GM18508 (cell line): ENCODE measurements around the gene SHROOM4.

Source experiments
- ATAC-seq: cut with Tn5 transposase; IDR thresholded peaks from one replicate; pipeline ENCODE4 v1.9.1; 2021; ENCODE audit warnings: moderate number of reproducible peaks; ENCODE audit not compliant: insufficient read depth, unreplicated experiment

SHROOM4 gene

GRCh38 chrX:50707955-50708699 is 105.9 kb downstream of the SHROOM4 start:
- no peak for ATAC-seq

- no peak for ATAC-seq
Measured at GRCh38 chrX:50707405-50707804, 106.6 kb downstream of the SHROOM4 start.

- no peak for ATAC-seq
Measured at GRCh38 chrX:50705042-50705441, 109.0 kb downstream of the SHROOM4 start.

- no peak for ATAC-seq
Measured at GRCh38 chrX:50704360-50704759, 109.6 kb downstream of the SHROOM4 start.

- no peak for ATAC-seq
Measured at GRCh38 chrX:50700921-50701320, 113.1 kb downstream of the SHROOM4 start.

- ATAC-seq = no peak
Measured at GRCh38 chrX:50698944-50699343, 115.0 kb downstream of the SHROOM4 start.

GRCh38 chrX:50697691-50698090 is 116.3 kb downstream of the SHROOM4 start:
- ATAC-seq = no peak

- ATAC-seq = peak; percentile 88
Measured at GRCh38 chrX:50691820-50692219, 122.2 kb downstream of the SHROOM4 start.

GRCh38 chrX:50684871-50685270 is 129.1 kb downstream of the SHROOM4 start:
- ATAC-seq = no peak

GRCh38 chrX:50680990-50681389 is 133.0 kb downstream of the SHROOM4 start:
- ATAC-seq = no peak

GRCh38 chrX:50677789-50678188 is 136.2 kb downstream of the SHROOM4 start:
- no peak for ATAC-seq

- ATAC-seq = no peak
Measured at GRCh38 chrX:50671661-50672060, 142.3 kb downstream of the SHROOM4 start.

- ATAC-seq = no peak
Measured at GRCh38 chrX:50668860-50669259, 145.1 kb downstream of the SHROOM4 start.

- ATAC-seq = no peak
Measured at GRCh38 chrX:50648156-50648555, 165.8 kb downstream of the SHROOM4 start.

GRCh38 chrX:50644496-50644895 is 169.5 kb downstream of the SHROOM4 start:
- no peak for ATAC-seq

- ATAC-seq = no peak
Measured at GRCh38 chrX:50643525-50644137, 170.4 kb downstream of the SHROOM4 start.

- ATAC-seq = no peak
Measured at GRCh38 chrX:50638123-50638522, 175.9 kb downstream of the SHROOM4 start.

GRCh38 chrX:50635817-50636365 is 178.1 kb downstream of the SHROOM4 start:
- no peak for ATAC-seq

GRCh38 chrX:50635162-50635561 is 178.8 kb downstream of the SHROOM4 start:
- no peak for ATAC-seq

GRCh38 chrX:50629774-50630173 is 184.2 kb downstream of the SHROOM4 start:
- ATAC-seq = no peak

- no peak for ATAC-seq
Measured at GRCh38 chrX:50627696-50628095, 186.3 kb downstream of the SHROOM4 start.

- ATAC-seq = no peak
Measured at GRCh38 chrX:50626432-50626831, 187.6 kb downstream of the SHROOM4 start.
